Hematopoietic multipotent progenitor cell treated with erythropoietin and hydrocortisone succinate and interleukin-3 and kit ligand, for 4 days (in vitro differentiated cells): Measurements from ENCODE around the gene AOC3.
A peak's percentile ranks its signal among the peaks of the same experiment; 100 is the strongest.
"Not testable (repeated sequence)": the region's sequence is repeated elsewhere in the genome, so short reads cannot be mapped to it uniquely, and the experiment has no call there.

Source experiments
- DNase-seq: peaks from one replicate; pipeline ENCODE4 v3.0.0-alpha.2; 2015

The AOC3 gene

GRCh38 chr17:42867694-42868261, 16.8 kb downstream of the AOC3 start:
- not testable (repeated sequence) for DNase-seq

- DNase-seq = no peak
These were observed 17.3 kb downstream of the AOC3 start for GRCh38 chr17:42868338-42868737.

GRCh38 chr17:42871647-42872046, 20.6 kb downstream of the AOC3 start:
- no peak for DNase-seq

- no peak for DNase-seq
These were observed 21.4 kb downstream of the AOC3 start for GRCh38 chr17:42872251-42872965.

- no peak for DNase-seq
These were observed 22.3 kb downstream of the AOC3 start for GRCh38 chr17:42873315-42873714.

GRCh38 chr17:42873932-42874695, 23.1 kb downstream of the AOC3 start:
- not testable (repeated sequence) for DNase-seq

GRCh38 chr17:42877037-42877436, 26.0 kb downstream of the AOC3 start:
- DNase-seq = no peak

- DNase-seq = no peak
These were observed 27.3 kb downstream of the AOC3 start for GRCh38 chr17:42878123-42878880.

GRCh38 chr17:42878924-42879595, 28.1 kb downstream of the AOC3 start:
- no peak for DNase-seq

- no peak for DNase-seq
These were observed 28.6 kb downstream of the AOC3 start for GRCh38 chr17:42879596-42879985.

- no peak for DNase-seq
These were observed 29.8 kb downstream of the AOC3 start for GRCh38 chr17:42880776-42881310.

- not testable (repeated sequence) for DNase-seq
These were observed 30.7 kb downstream of the AOC3 start for GRCh38 chr17:42881706-42882105.

- DNase-seq = no peak
These were observed 31.2 kb downstream of the AOC3 start for GRCh38 chr17:42882166-42882565.

GRCh38 chr17:42883802-42884558, 33.0 kb downstream of the AOC3 start:
- DNase-seq = no peak

- not testable (repeated sequence) for DNase-seq
These were observed 34.8 kb downstream of the AOC3 start for GRCh38 chr17:42885806-42886205.

GRCh38 chr17:42886283-42887176, 35.5 kb downstream of the AOC3 start:
- DNase-seq = peak; percentile 17

- DNase-seq = no peak
These were observed 38.8 kb downstream of the AOC3 start for GRCh38 chr17:42889809-42890208.

- DNase-seq = no peak
These were observed 40.6 kb downstream of the AOC3 start for GRCh38 chr17:42891539-42892152.

- DNase-seq = peak; percentile 28
These were observed 42.4 kb downstream of the AOC3 start for GRCh38 chr17:42893359-42893758.
